ES-I3 (cell line): ENCODE data around the gene MYOM1.
"Not testable (repeated sequence)": the region's sequence is repeated elsewhere in the genome, so short reads cannot be mapped to it uniquely, and the experiment has no call there.

Experiments used
- H3K36me3 ChIP-seq: 2 replicates; pipeline ENCODE4 v1.6.1; 2013; ENCODE audit warnings: mild to moderate bottlenecking, low read length, control low read depth, moderate library complexity; ENCODE audit not compliant: insufficient read depth
- H3K4me1 ChIP-seq: 2 replicates; pipeline ENCODE4 v1.6.1; 2013; ENCODE audit warnings: mild to moderate bottlenecking, control low read depth, low read length; ENCODE audit not compliant: insufficient read depth
- H3K9ac ChIP-seq: 2 replicates; pipeline ENCODE4 v1.6.1; 2013; ENCODE audit warnings: low read depth, mild to moderate bottlenecking, low read length, moderate library complexity
- H3K9me3 ChIP-seq: 2 replicates; pipeline ENCODE4 v1.6.1; 2013; ENCODE audit warnings: mild to moderate bottlenecking, low read length, moderate library complexity; ENCODE audit not compliant: control insufficient read depth, insufficient read depth

MYOM1 gene

GRCh38 chr18:3049897-3050454, 169.8 kb downstream of the MYOM1 start:
- H3K9ac ChIP-seq, H3K9me3 ChIP-seq, H3K36me3 ChIP-seq, H3K4me1 ChIP-seq: not testable (repeated sequence)

DNA sequence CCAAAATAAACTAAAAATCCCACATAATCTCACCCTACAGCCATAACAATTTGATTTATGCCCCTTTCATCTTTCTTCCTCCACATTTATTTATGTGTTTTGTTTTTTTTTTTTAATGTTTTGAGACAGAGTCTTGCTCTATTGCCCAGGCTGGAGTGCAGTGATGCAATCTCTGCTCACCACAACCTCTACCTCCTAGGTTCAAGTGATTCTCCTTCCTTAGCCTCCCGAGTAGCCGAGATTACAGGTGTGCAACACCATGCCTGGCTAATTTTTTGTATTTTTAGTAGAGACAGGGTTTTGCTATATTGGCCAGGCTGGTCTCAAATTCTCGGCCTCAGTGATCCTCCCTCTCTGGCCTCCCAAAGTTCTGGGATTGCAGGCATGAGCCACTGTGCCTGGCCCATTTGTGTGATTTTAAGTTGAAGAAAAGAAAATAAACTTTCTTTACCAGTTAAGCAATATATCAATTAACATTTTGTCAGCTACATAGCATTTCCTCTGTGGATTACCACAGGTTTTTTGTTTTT, 170.9 kb downstream of the MYOM1 start:
- Histone ChIP-seq H3K9me3 (peaks cover 4% of the 10 kb centered on the region; the same call in 1 of the 2 replicates), H3K9ac (no peak overlapping the region), H3K36me3 (no peaks in the 10 kb centered on the region), H3K4me1 (peaks cover 8% of the 10 kb centered on the region)

DNA sequence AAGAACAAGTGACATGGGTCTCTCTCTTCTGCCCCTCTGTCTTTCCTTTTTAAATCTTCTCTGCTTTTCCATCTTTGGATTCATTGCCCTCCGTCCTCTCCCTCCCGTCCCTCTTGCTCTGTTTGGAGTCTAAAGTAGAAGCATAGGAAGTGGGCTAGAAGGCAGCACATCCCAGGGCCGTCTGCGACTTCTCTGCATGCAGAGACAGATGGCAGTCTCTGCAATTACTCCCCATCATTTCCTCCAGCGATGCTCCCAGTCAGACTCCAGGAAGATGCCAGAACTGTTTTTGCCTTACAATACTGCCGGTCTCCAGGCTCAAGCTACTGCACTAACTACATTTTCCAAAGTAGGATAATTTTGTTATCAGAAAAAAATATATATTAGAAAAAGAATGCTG, 171.6 kb downstream of the MYOM1 start:
- Histone ChIP-seq H3K4me1 (peaks cover 8% of the 10 kb centered on the region), H3K9ac (no peak overlapping the region), H3K36me3 (no peaks in the 10 kb centered on the region), H3K9me3 (peaks cover 1% of the 10 kb centered on the region; the same call in 1 of the 2 replicates)

DNA sequence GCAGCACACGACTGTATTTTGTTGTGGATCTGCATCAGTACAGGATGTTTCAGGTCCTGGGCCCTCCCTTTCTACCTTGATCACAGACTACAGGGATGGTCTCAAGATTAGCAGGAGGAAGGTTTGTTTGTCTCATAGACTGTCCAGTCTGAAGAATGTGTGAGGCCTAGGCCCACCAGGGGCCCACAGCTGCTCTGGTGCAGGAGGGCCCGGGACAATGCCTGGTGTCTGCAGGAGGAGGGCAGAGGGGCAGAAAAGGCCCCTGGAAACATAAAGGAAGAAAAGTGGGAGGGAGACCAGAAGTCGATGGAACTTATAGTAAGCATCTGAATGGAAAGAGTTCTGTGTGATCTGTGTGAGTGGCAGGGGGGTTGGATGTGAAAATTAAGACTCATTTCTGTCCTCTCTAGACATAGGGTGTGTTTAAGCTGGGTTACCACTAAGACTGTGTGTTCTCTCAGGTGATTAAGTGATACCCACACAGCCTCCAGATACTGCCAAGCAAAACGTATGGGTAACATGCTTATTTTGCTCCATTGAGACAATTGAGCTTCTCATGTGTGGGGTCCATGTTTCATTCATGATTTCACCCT, 173.5 kb downstream of the MYOM1 start:
- H3K9me3 ChIP-seq = no peaks in the 10 kb centered on the region
- H3K9ac ChIP-seq = no peak overlapping the region
- H3K4me1 ChIP-seq = peaks cover 4% of the 10 kb centered on the region
- H3K36me3 ChIP-seq = no peaks in the 10 kb centered on the region

DNA sequence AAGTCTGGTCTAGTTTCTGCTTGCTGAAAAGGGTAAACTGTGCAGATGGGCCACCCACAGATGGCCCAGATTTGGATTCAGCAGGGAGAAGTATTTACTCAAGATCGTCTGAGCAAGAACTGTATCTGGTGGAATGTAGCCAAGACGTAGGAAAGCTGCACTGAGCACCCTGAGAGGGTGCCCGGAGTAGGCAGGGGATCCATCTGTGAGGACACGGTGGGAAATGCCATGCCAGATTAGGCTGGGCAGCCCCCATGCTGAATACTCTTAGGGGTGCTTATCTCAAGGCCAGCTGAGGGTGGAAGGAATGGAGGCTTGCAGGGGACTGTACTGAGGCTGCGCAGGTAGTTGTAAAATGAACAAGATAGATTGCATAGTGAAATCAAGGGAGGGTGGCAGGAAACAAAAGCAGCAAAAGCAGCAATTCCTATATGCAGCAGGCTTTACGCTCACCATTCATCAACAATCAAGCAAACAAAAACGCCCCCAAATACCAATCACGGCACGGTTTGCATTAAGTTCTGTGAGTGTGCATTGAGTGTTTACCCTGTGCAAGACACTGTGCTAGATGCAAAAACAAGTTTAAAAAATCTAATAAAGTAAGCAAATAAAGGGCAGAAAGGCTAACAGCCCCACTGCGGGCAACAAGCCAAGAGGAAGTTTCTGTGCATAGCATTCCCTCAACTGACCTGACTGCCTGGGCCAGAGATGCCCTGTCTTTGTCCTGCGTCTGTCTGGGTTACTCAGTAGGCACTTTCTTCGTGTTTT, 174.7 kb downstream of the MYOM1 start:
- H3K9me3 ChIP-seq = no peaks in the 10 kb centered on the region
- H3K4me1 ChIP-seq = peaks cover 4% of the 10 kb centered on the region
- no peaks in the 10 kb centered on the region for H3K36me3 ChIP-seq
- H3K9ac ChIP-seq = no peak overlapping the region

DNA sequence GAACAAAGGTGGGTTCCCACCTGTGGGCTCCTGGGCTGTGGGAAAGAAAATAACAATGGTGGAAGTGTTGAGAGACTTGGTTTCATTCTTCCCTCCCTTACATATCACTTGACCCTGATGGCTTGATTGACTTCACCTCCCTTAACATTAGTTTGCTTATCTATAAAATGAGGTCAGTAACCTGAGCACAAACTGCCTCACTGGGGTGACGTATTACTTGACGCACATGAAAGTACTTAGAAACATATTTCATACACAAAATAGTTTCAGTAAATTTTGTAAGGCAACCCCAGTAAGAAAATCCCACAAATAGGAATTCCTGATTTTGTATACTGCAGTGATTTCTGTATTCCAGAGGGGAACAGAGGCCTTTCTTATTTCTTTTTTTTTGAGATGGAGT, 177.4 kb downstream of the MYOM1 start:
- H3K9ac ChIP-seq = no peak overlapping the region
- H3K9me3 ChIP-seq = no peaks in the 10 kb centered on the region
- no peaks in the 10 kb centered on the region for H3K36me3 ChIP-seq
- peaks cover under 1% of the 10 kb centered on the region; the same call in 1 of the 2 replicates for H3K4me1 ChIP-seq

GRCh38 chr18:3041843-3042242, 177.9 kb downstream of the MYOM1 start:
- Histone ChIP-seq H3K9ac (no peak overlapping the region), H3K4me1 (peaks cover 3% of the 10 kb centered on the region; the same call in 1 of the 2 replicates), H3K36me3 (no peaks in the 10 kb centered on the region), H3K9me3 (no peaks in the 10 kb centered on the region)

DNA sequence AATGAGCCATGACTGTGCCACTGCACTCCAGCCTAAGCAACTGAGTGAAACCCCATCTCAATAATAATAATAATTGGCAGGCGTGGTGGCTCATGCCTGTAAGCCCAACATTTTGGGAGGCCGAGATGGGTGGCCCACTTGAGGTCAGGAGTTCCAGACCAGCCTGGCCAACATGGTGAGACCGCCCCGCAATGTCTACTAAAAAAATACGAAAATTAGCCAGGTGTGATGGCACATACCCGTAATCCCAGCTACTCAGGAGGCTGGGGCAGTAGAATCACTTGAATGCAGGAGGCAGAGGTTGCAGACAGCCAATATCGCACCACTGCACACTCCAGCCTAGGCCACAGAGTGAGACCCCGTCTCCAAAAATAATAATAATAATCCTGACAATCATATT, 178.9 kb downstream of the MYOM1 start:
- Histone ChIP-seq H3K9ac (no peak overlapping the region), H3K9me3 (no peaks in the 10 kb centered on the region), H3K4me1 (peaks cover 3% of the 10 kb centered on the region; the same call in 1 of the 2 replicates), H3K36me3 (no peaks in the 10 kb centered on the region)

DNA sequence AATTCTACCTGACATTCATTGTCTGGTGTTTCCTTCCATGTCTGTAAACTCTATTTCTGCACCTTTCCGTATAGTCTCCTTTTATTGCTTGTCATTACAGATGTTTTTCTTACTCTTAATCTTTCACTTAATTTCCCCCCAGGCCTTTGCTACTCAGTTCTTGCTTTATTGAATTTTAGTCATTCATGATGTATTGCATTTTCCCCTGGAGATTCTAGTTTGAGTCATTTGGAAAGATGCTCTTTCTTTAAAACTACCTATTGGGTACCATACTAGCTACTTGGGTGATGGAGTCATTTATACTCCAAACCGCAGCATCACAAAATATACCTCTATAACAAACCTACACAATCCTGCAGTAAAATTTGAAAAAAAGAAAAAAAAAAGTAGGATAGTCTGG, 179.6 kb downstream of the MYOM1 start:
- peaks cover 7% of the 10 kb centered on the region for H3K4me1 ChIP-seq
- no peaks in the 10 kb centered on the region for H3K36me3 ChIP-seq
- H3K9me3 ChIP-seq = no peaks in the 10 kb centered on the region
- no peak overlapping the region for H3K9ac ChIP-seq

DNA sequence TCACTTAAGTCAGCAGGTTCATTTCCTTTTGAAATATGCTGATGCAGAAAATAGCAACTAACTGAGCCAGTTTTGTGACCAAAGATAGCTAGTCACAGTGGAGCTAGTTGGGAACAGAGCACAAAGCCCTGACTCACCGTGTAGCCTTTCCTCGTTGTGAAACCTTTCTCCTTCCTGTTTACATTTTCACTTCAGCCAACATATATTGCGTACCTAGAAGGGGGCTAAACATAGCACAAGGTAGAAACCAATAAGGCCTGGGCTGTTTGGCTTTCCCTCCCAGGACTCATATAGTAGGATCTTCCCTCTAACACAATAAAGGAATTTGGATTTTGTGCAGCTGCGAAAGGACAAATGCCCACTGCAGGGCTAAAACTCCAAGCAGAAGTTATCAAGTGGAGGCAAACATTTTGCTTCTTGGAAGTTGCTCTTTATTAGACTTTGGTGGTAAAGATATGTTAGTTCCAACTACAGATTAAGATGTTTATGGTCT, 182.3 kb downstream of the MYOM1 start:
- no peak overlapping the region for H3K9ac ChIP-seq
- no peaks in the 10 kb centered on the region for H3K9me3 ChIP-seq
- H3K4me1 ChIP-seq = peaks cover 7% of the 10 kb centered on the region; the same call in 1 of the 2 replicates
- H3K36me3 ChIP-seq = no peaks in the 10 kb centered on the region

- Histone ChIP-seq H3K9me3 (no peaks in the 10 kb centered on the region), H3K9ac (no peak overlapping the region), H3K4me1 (peaks cover 7% of the 10 kb centered on the region; the same call in 1 of the 2 replicates), H3K36me3 (no peaks in the 10 kb centered on the region)
These were observed 183.7 kb downstream of the MYOM1 start for GRCh38 chr18:3036108-3036507.

- peaks cover 7% of the 10 kb centered on the region; the same call in 1 of the 2 replicates for H3K4me1 ChIP-seq
- H3K36me3 ChIP-seq = no peaks in the 10 kb centered on the region
- H3K9me3 ChIP-seq = no peaks in the 10 kb centered on the region
- H3K9ac ChIP-seq = peak overlapping the region; percentile 3; the same call in 1 of the 2 replicates
These were observed 184.1 kb downstream of the MYOM1 start for GRCh38 chr18:3035635-3036034.

- no peaks in the 10 kb centered on the region for H3K36me3 ChIP-seq
- no peak overlapping the region; the same call in 1 of the 2 replicates for H3K9ac ChIP-seq
- no peaks in the 10 kb centered on the region for H3K9me3 ChIP-seq
- peaks cover 15% of the 10 kb centered on the region for H3K4me1 ChIP-seq
These were observed 187.0 kb downstream of the MYOM1 start for GRCh38 chr18:3032721-3033120.

DNA sequence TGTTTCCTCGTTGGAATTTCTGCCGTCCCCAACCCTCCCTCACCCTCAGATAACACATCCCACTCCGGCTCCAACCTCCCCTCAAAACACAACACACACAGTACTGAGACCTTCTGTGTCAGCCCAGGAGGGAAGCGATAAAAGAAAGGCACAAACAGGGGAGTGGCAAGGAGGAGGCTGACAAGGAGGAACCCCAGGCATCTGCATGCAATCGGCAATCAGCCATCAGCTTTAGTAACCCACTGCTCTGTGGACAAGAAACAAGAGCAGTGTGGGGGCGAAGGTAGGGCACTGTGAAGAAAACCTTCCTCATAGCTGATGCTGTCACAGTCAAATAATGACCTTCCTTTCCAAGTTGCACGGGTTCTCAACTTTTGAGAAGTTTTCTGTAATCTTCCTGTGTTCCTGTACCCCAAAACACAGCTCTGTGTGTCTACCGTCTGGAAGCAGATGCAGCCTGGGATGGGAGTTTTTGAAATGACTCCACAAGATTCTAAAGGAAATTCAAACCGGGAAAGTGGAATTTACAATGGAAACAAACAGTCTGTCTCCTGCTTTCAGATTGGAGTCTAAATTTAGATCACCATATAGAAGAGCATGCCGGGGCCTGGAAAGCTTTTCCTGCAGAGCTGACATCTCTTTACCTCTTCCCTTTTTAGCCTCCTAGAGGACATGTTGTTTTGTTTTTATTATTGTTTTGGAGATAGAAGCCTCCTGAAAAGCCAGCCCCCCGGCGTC, 190.4 kb downstream of the MYOM1 start:
- H3K4me1 ChIP-seq = peaks cover 8% of the 10 kb centered on the region; the same call in 1 of the 2 replicates
- H3K9me3 ChIP-seq = no peaks in the 10 kb centered on the region
- H3K36me3 ChIP-seq = no peaks in the 10 kb centered on the region
- H3K9ac ChIP-seq = no peak overlapping the region
